Nephron progenitor cell (in vitro differentiated cells): Measurements from ENCODE around the gene MLLT3.

Source experiments
- DNase-seq: peaks from one replicate; pipeline ENCODE4 v3.0.0; 2021
- H3K27ac Mint-ChIP-seq: 2 replicates; pipeline ENCODE4 v1.8.0; 2021; ENCODE audit warnings: mild to moderate bottlenecking, moderate library complexity, mixed read lengths
- H3K27me3 Mint-ChIP-seq: 2 replicates; pipeline ENCODE4 v1.8.0; 2021; ENCODE audit warnings: mild to moderate bottlenecking, low read depth, mixed read lengths; ENCODE audit not compliant: poor library complexity
- H3K36me3 Mint-ChIP-seq: 2 replicates; pipeline ENCODE4 v1.8.0; 2021; ENCODE audit warnings: low read depth, mixed read lengths
- H3K4me1 Mint-ChIP-seq: 2 replicates; pipeline ENCODE4 v1.8.0; 2021; ENCODE audit warnings: mixed read lengths
- H3K4me3 Mint-ChIP-seq: 2 replicates; pipeline ENCODE4 v1.8.0; 2021; ENCODE audit warnings: mild to moderate bottlenecking, moderate library complexity, mixed read lengths
- H3K9me3 Mint-ChIP-seq: 2 replicates; pipeline ENCODE4 v1.8.0; 2021; ENCODE audit warnings: mild to moderate bottlenecking, moderate library complexity, mixed read lengths
- TF ChIP-seq, protein P1 (sequence below): fragments of 200-600 bp; sonication (generic); IDR thresholded peaks from 2 replicates; pipeline ENCODE4 v1.5.0; 2021; ENCODE audit warnings: antibody characterized with exemption

MLLT3 gene

GRCh38 chr9:20407013-20407412, 215.3 kb downstream of the MLLT3 start:
- Mint-ChIP-seq H3K9me3 (no peaks in the 10 kb centered on the region), H3K4me3 (peak overlapping the region; percentile 29), H3K27me3 (peaks cover 2% of the 10 kb centered on the region), H3K36me3 (peaks cover 26% of the 10 kb centered on the region), H3K4me1 (peaks cover 64% of the 10 kb centered on the region), H3K27ac (peak overlapping the region; percentile 73)
- no peak for DNase-seq
- TF ChIP-seq, protein P1, sequence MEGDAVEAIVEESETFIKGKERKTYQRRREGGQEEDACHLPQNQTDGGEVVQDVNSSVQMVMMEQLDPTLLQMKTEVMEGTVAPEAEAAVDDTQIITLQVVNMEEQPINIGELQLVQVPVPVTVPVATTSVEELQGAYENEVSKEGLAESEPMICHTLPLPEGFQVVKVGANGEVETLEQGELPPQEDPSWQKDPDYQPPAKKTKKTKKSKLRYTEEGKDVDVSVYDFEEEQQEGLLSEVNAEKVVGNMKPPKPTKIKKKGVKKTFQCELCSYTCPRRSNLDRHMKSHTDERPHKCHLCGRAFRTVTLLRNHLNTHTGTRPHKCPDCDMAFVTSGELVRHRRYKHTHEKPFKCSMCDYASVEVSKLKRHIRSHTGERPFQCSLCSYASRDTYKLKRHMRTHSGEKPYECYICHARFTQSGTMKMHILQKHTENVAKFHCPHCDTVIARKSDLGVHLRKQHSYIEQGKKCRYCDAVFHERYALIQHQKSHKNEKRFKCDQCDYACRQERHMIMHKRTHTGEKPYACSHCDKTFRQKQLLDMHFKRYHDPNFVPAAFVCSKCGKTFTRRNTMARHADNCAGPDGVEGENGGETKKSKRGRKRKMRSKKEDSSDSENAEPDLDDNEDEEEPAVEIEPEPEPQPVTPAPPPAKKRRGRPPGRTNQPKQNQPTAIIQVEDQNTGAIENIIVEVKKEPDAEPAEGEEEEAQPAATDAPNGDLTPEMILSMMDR: no peak

DNA sequence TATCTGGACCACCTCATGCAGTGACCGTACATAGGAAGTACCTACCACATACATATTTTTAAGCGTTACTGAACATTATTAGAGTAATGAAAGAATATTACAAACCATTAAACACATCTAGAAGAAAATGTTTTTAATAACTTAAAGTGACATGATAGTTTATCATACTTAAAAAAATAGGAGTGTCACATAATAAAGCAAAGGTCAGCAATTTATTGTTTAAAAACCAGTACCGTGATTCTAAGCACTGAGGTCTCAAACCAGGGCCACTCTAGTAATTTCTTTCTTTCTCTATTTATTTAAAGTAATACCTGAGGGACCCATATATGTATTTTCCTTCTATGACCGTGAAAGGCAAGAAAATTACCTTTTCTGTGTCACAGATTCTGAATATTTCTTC, 216.0 kb downstream of the MLLT3 start:
- TF ChIP-seq, protein P1: no peak
- Mint-ChIP-seq H3K27me3 (peaks cover 2% of the 10 kb centered on the region), H3K4me1 (peaks cover 65% of the 10 kb centered on the region), H3K27ac (peak overlapping the region; percentile 76), H3K4me3 (no peak overlapping the region), H3K9me3 (no peaks in the 10 kb centered on the region), H3K36me3 (peaks cover 30% of the 10 kb centered on the region)
- no peak for DNase-seq

GRCh38 chr9:20405616-20406015, 216.7 kb downstream of the MLLT3 start:
- peaks cover 61% of the 10 kb centered on the region for H3K4me1 Mint-ChIP-seq
- no peak overlapping the region for H3K4me3 Mint-ChIP-seq
- H3K9me3 Mint-ChIP-seq: no peaks in the 10 kb centered on the region
- TF ChIP-seq, protein P1: no peak
- H3K27me3 Mint-ChIP-seq: peaks cover 2% of the 10 kb centered on the region
- H3K36me3 Mint-ChIP-seq: peaks cover 37% of the 10 kb centered on the region
- no peak overlapping the region for H3K27ac Mint-ChIP-seq
- DNase-seq: no peak

- Mint-ChIP-seq H3K27ac (no peak overlapping the region), H3K4me3 (no peak overlapping the region), H3K36me3 (peaks cover 40% of the 10 kb centered on the region), H3K27me3 (peaks cover 2% of the 10 kb centered on the region), H3K9me3 (no peaks in the 10 kb centered on the region), H3K4me1 (peaks cover 57% of the 10 kb centered on the region)
- DNase-seq: no peak
- TF ChIP-seq, protein P1: no peak
Observed at GRCh38 chr9:20405078-20405477, 217.2 kb downstream of the MLLT3 start.

- peaks cover 46% of the 10 kb centered on the region for H3K36me3 Mint-ChIP-seq
- TF ChIP-seq, protein P1: no peak
- no peaks in the 10 kb centered on the region for H3K9me3 Mint-ChIP-seq
- peaks cover 57% of the 10 kb centered on the region for H3K4me1 Mint-ChIP-seq
- H3K4me3 Mint-ChIP-seq: no peak overlapping the region
- no peak for DNase-seq
- no peak overlapping the region for H3K27ac Mint-ChIP-seq
- H3K27me3 Mint-ChIP-seq: peaks cover 2% of the 10 kb centered on the region
Observed at GRCh38 chr9:20404192-20404813, 218.0 kb downstream of the MLLT3 start.

- H3K27me3 Mint-ChIP-seq: peaks cover 2% of the 10 kb centered on the region
- no peaks in the 10 kb centered on the region for H3K9me3 Mint-ChIP-seq
- peaks cover 57% of the 10 kb centered on the region for H3K4me1 Mint-ChIP-seq
- peaks cover 46% of the 10 kb centered on the region for H3K36me3 Mint-ChIP-seq
- TF ChIP-seq, protein P1: no peak
- no peak overlapping the region for H3K27ac Mint-ChIP-seq
- H3K4me3 Mint-ChIP-seq: no peak overlapping the region
- no peak for DNase-seq
Observed at GRCh38 chr9:20403346-20403745, 219.0 kb downstream of the MLLT3 start.
